CD4-positive, CD25-positive, alpha-beta regulatory T cell (primary cell): ENCODE results near the gene SEC31A. TPM values are rescaled to one million over a fixed set of nuclear protein-coding genes. Genes with fewer than 3 reads are reported as not detected.
"Not testable (repeated sequence)": the region's sequence is repeated elsewhere in the genome, so short reads cannot be mapped to it uniquely, and the experiment has no call there.

ENCODE experiments used
- ATAC-seq, 2 donors: fragments of 150-1000 bp; cut with Tn5 transposase; one replicate each; pipeline ENCODE4 v1.10.0; 2021; ENCODE audit warnings: low read depth in 2 of 2, moderate number of reproducible peaks in 2 of 2, moderate library complexity in 1 of 2
- DNase-seq, 3 donors: peaks; one replicate each; pipeline versions ENCODE4 v3.0.0 to v3.0.0-alpha.2; 2012 to 2022; ENCODE audit warnings: mixed read lengths in 1 of 3
- H3K27ac ChIP-seq: one replicate; pipeline ENCODE4 v1.7.0; 2013; ENCODE audit warnings: mild to moderate bottlenecking, low read length; ENCODE audit not compliant: insufficient read depth, poor library complexity, severe bottlenecking
- H3K27me3 ChIP-seq: one replicate; pipeline ENCODE4 v1.7.0; 2013; ENCODE audit warnings: low read length; ENCODE audit not compliant: control insufficient read depth, insufficient read depth
- H3K36me3 ChIP-seq: one replicate; pipeline ENCODE4 v1.7.0; 2013; ENCODE audit warnings: mild to moderate bottlenecking, low read length, moderate library complexity; ENCODE audit not compliant: control insufficient read depth, insufficient read depth
- H3K4me1 ChIP-seq: 2 replicates; pipeline ENCODE4 v1.7.0; 2013; ENCODE audit warnings: mild to moderate bottlenecking, low read length; ENCODE audit not compliant: insufficient read depth, control insufficient read depth, poor library complexity, severe bottlenecking
- H3K4me3 ChIP-seq: one replicate; pipeline ENCODE4 v1.7.0; 2013; ENCODE audit warnings: low read depth, mild to moderate bottlenecking, low read length, moderate library complexity
- H3K9me3 ChIP-seq, 2 experiments: 1 replicate in 1 of 2; 2 replicates in 1 of 2; pipeline ENCODE4 v1.7.0; 2013; ENCODE audit warnings: low read length in 2 of 2, mild to moderate bottlenecking in 1 of 2, moderate library complexity in 1 of 2; ENCODE audit not compliant: control insufficient read depth in 2 of 2
- H3K27ac Mint-ChIP-seq, 3 donors: one replicate each; pipeline ENCODE4 v1.8.0; 2020 to 2022; ENCODE audit warnings: mild to moderate bottlenecking in 3 of 3, mixed read lengths in 3 of 3, moderate library complexity in 2 of 3
- H3K27me3 Mint-ChIP-seq: one replicate; pipeline ENCODE4 v1.8.0; 2022; ENCODE audit warnings: mild to moderate bottlenecking, mixed read lengths
- H3K36me3 Mint-ChIP-seq: one replicate; pipeline ENCODE4 v1.8.0; 2020; ENCODE audit warnings: mixed read lengths
- H3K4me1 Mint-ChIP-seq, 4 donors: one replicate each; pipeline ENCODE4 v1.8.0; 2020 to 2022; ENCODE audit warnings: mixed read lengths in 4 of 4, mild to moderate bottlenecking in 1 of 4
- H3K4me3 Mint-ChIP-seq, 4 donors: one replicate each; pipeline ENCODE4 v1.8.0; 2020 to 2022; ENCODE audit warnings: mild to moderate bottlenecking in 4 of 4, mixed read lengths in 4 of 4, moderate library complexity in 3 of 4
- H3K9me3 Mint-ChIP-seq, 7 donors: one replicate each; pipeline ENCODE4 v1.8.0; 2020 to 2022; ENCODE audit warnings: mixed read lengths in 7 of 7, mild to moderate bottlenecking in 3 of 7, moderate library complexity in 2 of 7
- polyA plus RNA-seq, 4 donors: library from polyadenylated mRNA; unstranded; fragments of 300-500 nt; fragmentation: Illumina TruSeq; gene quantifications; one replicate each; pipeline ENCODE4 v1.2.3, GENCODE V29; 2021
- total RNA-seq: library from RNA; stranded (reverse); gene quantifications from one replicate; pipeline ENCODE4 v1.2.3, GENCODE V29; 2022

The SEC31A gene
- total and polyA plus RNA-seq, 5 donors from 2014 or later: 101 to 130 (median 120) TPM

DNA sequence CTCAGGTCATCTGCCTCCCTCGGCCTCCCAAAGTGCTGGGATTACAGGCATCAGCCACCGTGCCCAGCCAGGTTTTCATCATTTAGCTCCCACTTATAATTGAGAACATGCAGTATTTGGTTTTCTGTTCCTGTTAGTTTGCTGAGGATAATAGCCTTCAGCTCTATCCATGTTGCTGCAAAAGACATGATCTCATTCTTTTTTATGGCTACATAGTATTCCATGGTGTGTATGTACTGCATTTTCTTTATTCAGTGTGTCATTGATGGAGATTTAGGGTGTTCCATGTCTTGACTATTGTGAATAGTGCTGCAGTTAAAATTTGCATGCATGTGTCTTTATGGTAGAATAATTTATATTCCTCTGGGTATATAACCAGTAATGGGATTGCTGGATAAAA lies 23.0 kb upstream of the SEC31A start:
- H3K36me3 Mint-ChIP-seq, H3K4me3 ChIP-seq, H3K36me3 ChIP-seq, H3K9me3 Mint-ChIP-seq, H3K9me3 ChIP-seq, H3K4me1 ChIP-seq, H3K27me3 Mint-ChIP-seq, H3K4me1 Mint-ChIP-seq, H3K27ac ChIP-seq, H3K27ac Mint-ChIP-seq, DNase-seq, H3K4me3 Mint-ChIP-seq, ATAC-seq, H3K27me3 ChIP-seq: not testable (repeated sequence)

DNA sequence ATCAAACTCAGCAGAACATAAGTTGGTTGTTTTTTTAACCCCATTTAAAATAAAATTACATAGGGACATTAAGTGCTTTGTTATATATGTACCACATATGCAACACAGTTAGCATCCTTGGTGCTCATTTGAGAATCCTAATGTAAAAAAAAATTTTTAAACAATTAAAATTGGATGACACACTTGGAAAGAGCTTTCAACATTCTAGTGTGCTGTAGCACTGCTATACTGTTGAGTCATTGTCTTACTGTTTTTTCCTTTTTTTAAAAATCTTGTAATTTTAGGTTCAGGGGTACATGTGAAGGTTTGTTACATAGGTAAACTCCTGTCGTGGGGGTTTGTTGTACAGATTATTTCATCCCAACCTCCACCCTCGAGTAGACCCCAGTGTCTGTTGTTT lies 22.4 kb upstream of the SEC31A start:
- no peaks in the 10 kb centered on the region for H3K36me3 ChIP-seq
- no peak overlapping the region for H3K27ac Mint-ChIP-seq
- no peak overlapping the region for H3K4me3 ChIP-seq
- ATAC-seq: no peak
- H3K27ac ChIP-seq: no peak overlapping the region
- H3K9me3 Mint-ChIP-seq: peaks cover 0 to 3% (median 0%) of the 10 kb centered on the region in 7 donors
- no peaks in the 10 kb centered on the region for H3K27me3 ChIP-seq
- no peaks in the 10 kb centered on the region for H3K4me1 ChIP-seq
- DNase-seq: no peak
- peaks cover 9% of the 10 kb centered on the region for H3K27me3 Mint-ChIP-seq
- peaks cover 9% of the 10 kb centered on the region for H3K36me3 Mint-ChIP-seq
- no peak overlapping the region for H3K4me3 Mint-ChIP-seq
- peaks cover 0 to 2% (median 0%) of the 10 kb centered on the region in 4 donors for H3K4me1 Mint-ChIP-seq
- no peaks in the 10 kb centered on the region for H3K9me3 ChIP-seq

DNA sequence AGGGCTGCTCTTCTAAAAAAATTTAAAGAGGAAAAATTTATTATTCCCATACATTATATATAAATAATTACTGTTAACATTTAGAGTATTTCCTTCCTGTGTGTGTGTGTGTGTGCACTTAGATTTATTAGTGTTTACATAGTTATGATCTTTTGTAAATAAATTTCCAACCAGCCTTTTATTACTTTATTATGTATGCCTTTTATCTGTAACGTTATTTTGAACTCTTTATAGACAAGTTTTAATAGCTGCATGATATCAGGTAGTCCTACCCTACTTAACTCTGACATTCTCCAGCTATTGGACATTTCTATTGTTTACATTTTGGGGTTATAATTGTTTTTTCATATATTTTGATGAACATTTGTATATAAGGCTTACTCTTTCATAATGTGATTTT lies 18.4 kb upstream of the SEC31A start:
- H3K4me1 Mint-ChIP-seq: peaks cover 5 to 9% (median 7%) of the 10 kb centered on the region in 4 donors
- peaks cover 7% of the 10 kb centered on the region for H3K4me1 ChIP-seq
- no peak overlapping the region for H3K4me3 Mint-ChIP-seq

DNA sequence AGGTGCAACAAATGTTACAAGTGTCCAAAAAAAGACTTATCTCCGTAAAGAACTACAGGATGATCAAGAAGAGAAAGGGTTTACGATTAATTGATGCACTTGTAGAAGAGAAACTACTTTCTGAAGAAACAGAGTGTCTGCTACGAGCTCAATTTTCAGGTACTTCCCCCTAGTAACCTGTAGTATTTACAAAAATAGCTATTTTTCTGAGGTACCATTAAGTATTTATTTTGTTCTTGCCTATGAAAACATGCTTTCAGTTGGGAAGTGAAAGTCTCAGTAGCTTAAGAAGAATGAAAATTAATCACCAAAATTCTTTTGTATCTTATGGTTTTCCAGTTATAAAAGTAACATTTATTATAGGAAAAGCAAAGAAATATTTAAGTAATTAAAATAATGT lies 15.5 kb upstream of the SEC31A start:
- no peak overlapping the region for H3K27ac Mint-ChIP-seq
- Histone ChIP-seq H3K9me3 (no peaks in the 10 kb centered on the region), H3K4me1 (peaks cover 12% of the 10 kb centered on the region), H3K36me3 (no peaks in the 10 kb centered on the region), H3K27ac (no peak overlapping the region), H3K27me3 (peaks cover 4% of the 10 kb centered on the region), H3K4me3 (no peak overlapping the region)
- H3K27me3 Mint-ChIP-seq: peaks cover 42% of the 10 kb centered on the region
- ATAC-seq (no peak), DNase-seq (peak in 1 of 3 donors; percentile 10)
- H3K4me3 Mint-ChIP-seq: no peak overlapping the region
- H3K9me3 Mint-ChIP-seq: peaks cover 0 to 3% (median 0%) of the 10 kb centered on the region in 7 donors
- peaks cover 5 to 9% (median 8%) of the 10 kb centered on the region in 4 donors for H3K4me1 Mint-ChIP-seq
- peaks cover 10% of the 10 kb centered on the region for H3K36me3 Mint-ChIP-seq

More for the DNA sequence above, 18.4 kb upstream of the SEC31A start:
- no peak for ATAC-seq
- DNase-seq: no peak
- Histone ChIP-seq H3K4me3 (no peak overlapping the region), H3K9me3 (no peaks in the 10 kb centered on the region), H3K36me3 (no peaks in the 10 kb centered on the region), H3K27me3 (peaks cover 2% of the 10 kb centered on the region), H3K27ac (no peak overlapping the region)
- no peak overlapping the region for H3K27ac Mint-ChIP-seq
- peaks cover 28% of the 10 kb centered on the region for H3K27me3 Mint-ChIP-seq
- H3K9me3 Mint-ChIP-seq: peaks cover 0 to 3% (median 0%) of the 10 kb centered on the region in 7 donors
- H3K36me3 Mint-ChIP-seq: peaks cover 10% of the 10 kb centered on the region

DNA sequence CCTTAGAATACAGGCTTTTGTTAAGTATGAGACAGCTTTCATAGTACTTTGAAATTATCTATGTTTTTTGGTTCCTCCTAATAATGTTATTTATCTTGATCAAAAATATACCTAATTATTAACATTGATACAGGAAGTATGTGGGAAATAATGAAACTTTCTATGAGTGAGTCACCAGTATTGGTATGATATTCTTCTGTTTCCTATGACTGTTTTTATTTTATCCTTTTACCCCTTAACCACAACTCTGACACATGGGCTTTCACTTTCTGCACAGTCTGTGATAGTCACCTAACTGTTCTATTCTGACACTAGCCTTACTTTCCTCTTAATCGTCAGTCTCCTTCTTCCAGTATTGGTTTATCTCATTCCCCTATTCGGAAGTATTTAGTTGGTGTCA lies 14.3 kb upstream of the SEC31A start:
- Histone ChIP-seq H3K27me3 (peaks cover 4% of the 10 kb centered on the region), H3K27ac (no peak overlapping the region), H3K4me3 (peak overlapping the region; percentile 5), H3K36me3 (no peaks in the 10 kb centered on the region), H3K9me3 (no peaks in the 10 kb centered on the region), H3K4me1 (peaks cover 17% of the 10 kb centered on the region)
- Mint-ChIP-seq H3K4me1 (peaks cover 5 to 8% (median 7%) of the 10 kb centered on the region in 4 donors), H3K9me3 (no peaks in the 10 kb centered on the region), H3K36me3 (peaks cover 3% of the 10 kb centered on the region), H3K27me3 (peaks cover 42% of the 10 kb centered on the region), H3K4me3 (peak overlapping the region in 2 of 4 donors; percentile 2 to 39), H3K27ac (no peak overlapping the region)
- peak in 2 of 3 donors; percentile 28 to 79 for DNase-seq
- ATAC-seq: no peak

DNA sequence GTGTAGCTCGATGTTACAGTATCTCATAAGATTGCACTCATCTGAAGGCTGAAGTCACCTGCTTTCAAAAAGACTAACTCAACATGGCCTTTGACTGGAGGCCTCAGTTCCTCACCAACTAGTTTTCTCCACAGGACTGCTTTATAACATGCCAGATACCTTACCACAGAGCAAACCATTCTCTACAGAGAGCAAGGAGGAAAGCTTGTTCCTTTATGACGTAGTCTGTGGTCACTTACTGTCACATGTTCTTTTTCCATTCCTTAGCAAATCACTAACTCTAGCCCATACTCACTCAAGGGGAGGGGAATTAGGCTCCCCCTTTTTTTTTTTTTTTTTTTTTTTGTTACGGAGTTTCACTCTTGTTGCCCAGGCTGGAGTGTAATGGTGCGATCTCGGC lies 12.8 kb upstream of the SEC31A start:
- Mint-ChIP-seq H3K27me3 (peaks cover 33% of the 10 kb centered on the region), H3K4me3 (no peak overlapping the region)
- no peak for ATAC-seq

DNA sequence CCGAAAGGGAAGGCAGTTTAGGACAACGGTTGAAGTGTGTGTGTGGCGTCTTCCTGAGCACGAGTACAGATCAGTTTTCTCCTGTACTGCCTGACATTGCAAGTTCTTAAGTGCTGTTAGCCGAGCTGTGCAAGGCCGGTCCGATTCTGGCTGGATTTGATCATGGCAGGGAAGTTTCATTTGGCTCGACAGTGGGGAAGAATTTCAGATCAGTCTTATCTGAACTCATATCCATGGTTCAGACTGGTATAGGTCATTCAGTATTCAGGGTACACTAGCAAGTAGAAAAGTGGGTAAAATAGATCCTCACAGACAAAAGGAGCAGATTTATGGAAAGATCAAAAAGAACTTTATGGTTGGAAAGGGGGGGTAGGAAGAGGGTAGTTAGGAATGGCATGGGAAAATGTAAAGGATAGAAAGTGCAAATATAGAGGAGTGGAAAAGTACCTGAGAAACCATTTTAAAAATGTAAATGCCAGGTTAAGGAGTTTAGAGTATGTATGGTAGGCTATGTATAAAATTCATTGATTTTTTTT lies 10.3 kb upstream of the SEC31A start:
- H3K4me3 Mint-ChIP-seq: no peak overlapping the region
- peaks cover 23% of the 10 kb centered on the region for H3K27me3 Mint-ChIP-seq
- Histone ChIP-seq H3K4me1 (peaks cover 47% of the 10 kb centered on the region), H3K27ac (peak overlapping the region; percentile 99), H3K36me3 (peaks cover 4% of the 10 kb centered on the region), H3K4me3 (peak overlapping the region; percentile 94), H3K9me3 (no peaks in the 10 kb centered on the region), H3K27me3 (peaks cover 4% of the 10 kb centered on the region)
- H3K36me3 Mint-ChIP-seq: peaks cover 6% of the 10 kb centered on the region
- peaks cover 12 to 15% (median 14%) of the 10 kb centered on the region in 4 donors for H3K4me1 Mint-ChIP-seq
- no peak overlapping the region for H3K27ac Mint-ChIP-seq
- no peak for ATAC-seq
- DNase-seq: no peak
- no peaks in the 10 kb centered on the region for H3K9me3 Mint-ChIP-seq

More for the DNA sequence above, 12.8 kb upstream of the SEC31A start:
- Mint-ChIP-seq H3K36me3 (peaks cover 3% of the 10 kb centered on the region), H3K27ac (no peak overlapping the region), H3K9me3 (no peaks in the 10 kb centered on the region), H3K4me1 (peaks cover 5 to 8% (median 7%) of the 10 kb centered on the region in 4 donors)
- Histone ChIP-seq H3K9me3 (no peaks in the 10 kb centered on the region), H3K36me3 (no peaks in the 10 kb centered on the region), H3K4me3 (no peak overlapping the region), H3K27ac (no peak overlapping the region), H3K4me1 (peaks cover 28% of the 10 kb centered on the region), H3K27me3 (peaks cover 4% of the 10 kb centered on the region)
- no peak for DNase-seq
